A673 (cell line): ENCODE measurements around the gene HEMGN. TPM values are rescaled to one million over a fixed set of nuclear protein-coding genes. Genes with fewer than 3 reads are reported as not detected.

ENCODE experiments used
- BruUV-seq: library from RNA; stranded (reverse); fragments of 400-500 nt; replicated peaks from 2 replicates; lab custom pipeline; 2021; lab: Mats Ljungman, UMichigan
- CTCF ChIA-PET: fragments of 300-600 bp; sonication (Branson Sonifier 250); formaldehyde crosslinking; loops from one replicate; lab custom pipeline; 2022; ENCODE audit warnings: antibody characterized with exemption; lab: Charles Lee
- POLR2A ChIA-PET: fragments of 300-600 bp; sonication (Branson Sonifier 250); formaldehyde crosslinking; loops from one replicate; lab custom pipeline; 2022; ENCODE audit warnings: antibody characterized with exemption; ENCODE audit not compliant: low non-redundant PET; lab: Charles Lee
- DNase-seq: peaks from one replicate; pipeline ENCODE4 v3.0.0-alpha.2; 2015; ENCODE audit warnings: low spot score
- H3K27ac ChIP-seq: fragments of 200-600 bp; sonication (generic); 2 replicates; pipeline ENCODE4 v1.5.1; 2016; ENCODE audit warnings: mixed run types, low read depth, mild to moderate bottlenecking, mixed read lengths, antibody characterized with exemption, low read length; ENCODE audit not compliant: poor library complexity, severe bottlenecking
- H3K27me3 ChIP-seq: fragments of 200-600 bp; sonication (generic); replicated peaks from 2 replicates; pipeline ENCODE4 v1.6.1; 2017; ENCODE audit warnings: mixed run types, low read depth, mild to moderate bottlenecking, mixed read lengths, antibody characterized with exemption, low read length; ENCODE audit not compliant: insufficient read depth, poor library complexity
- H3K36me3 ChIP-seq: fragments of 200-600 bp; sonication (generic); 2 replicates; pipeline ENCODE4 v1.6.1; 2016; ENCODE audit warnings: mixed run types, mild to moderate bottlenecking, mixed read lengths, antibody characterized with exemption, low read length; ENCODE audit not compliant: insufficient read depth, poor library complexity, severe bottlenecking
- H3K4me1 ChIP-seq: fragments of 200-600 bp; sonication (generic); 2 replicates; pipeline ENCODE4 v1.6.1; 2017; ENCODE audit warnings: mixed run types, mild to moderate bottlenecking, mixed read lengths, antibody characterized with exemption, low read length; ENCODE audit not compliant: insufficient read depth, poor library complexity, severe bottlenecking
- H3K4me3 ChIP-seq: fragments of 200-600 bp; sonication (generic); 2 replicates; pipeline ENCODE4 v1.5.1; 2016; ENCODE audit warnings: low read depth, mixed run types, mild to moderate bottlenecking, mixed read lengths, low read length; ENCODE audit not compliant: poor library complexity, severe bottlenecking
- H3K9me3 ChIP-seq: fragments of 200-600 bp; sonication (generic); 2 replicates; pipeline ENCODE4 v1.6.1; 2016; ENCODE audit warnings: mixed run types, low read depth, mild to moderate bottlenecking, mixed read lengths, antibody characterized with exemption, low read length; ENCODE audit not compliant: poor library complexity, severe bottlenecking
- CTCF ChIP-seq: fragments of 300-800, 200-600 bp; sonication (generic); conservative IDR thresholded peaks from 2 replicates; pipeline ENCODE4 v1.5.1; 2017; ENCODE audit warnings: low read depth, mild to moderate bottlenecking, antibody characterized with exemption, low read length, moderate library complexity, mixed read lengths
- EZH2 ChIP-seq: fragments of 200-600 bp; sonication (generic); IDR thresholded peaks from 2 replicates; pipeline ENCODE4 v1.6.1; 2017; ENCODE audit warnings: borderline replicate concordance, low read depth, mild to moderate bottlenecking, mixed read lengths, antibody characterized with exemption, low read length; ENCODE audit not compliant: poor library complexity, severe bottlenecking
- intact Hi-C: fragments of 100-400 bp; cut with micrococcal nuclease; formaldehyde crosslinking; loops from one replicate; pipeline ENCODE4 v1.10.0; 2022; ENCODE audit not compliant: unreplicated experiment
- total RNA-seq: library from RNA; stranded (reverse); gene quantifications from 2 replicates; pipeline ENCODE4 v1.2.3, GENCODE V29; 2021

The HEMGN gene
- total RNA-seq, 1 experiment from 2014 or later = not detected

- Histone ChIP-seq H3K36me3 (peaks cover 3% of the 10 kb centered on the region), H3K27me3 (no peaks in the 10 kb centered on the region), H3K4me1 (no peaks in the 10 kb centered on the region), H3K4me3 (no peak overlapping the region), H3K9me3 (no peaks in the 10 kb centered on the region), H3K27ac (no peak overlapping the region)
- no peak for DNase-seq
- no TSS peak for BruUV-seq
- intact Hi-C loops = no loop called here
- CTCF ChIA-PET = no interaction called here
- TF ChIP-seq EZH2 (no peak), CTCF (no peak)
- POLR2A ChIA-PET = no interaction called here
These were observed 32.7 kb downstream of the HEMGN start for GRCh38 chr9:97905228-97905627.

GRCh38 chr9:97904725-97905124 lies 33.2 kb downstream of the HEMGN start:
- Histone ChIP-seq H3K27me3 (no peaks in the 10 kb centered on the region), H3K4me3 (no peak overlapping the region), H3K4me1 (no peaks in the 10 kb centered on the region), H3K27ac (no peak overlapping the region), H3K9me3 (no peaks in the 10 kb centered on the region), H3K36me3 (no peaks in the 10 kb centered on the region)
- no TSS peak for BruUV-seq
- CTCF ChIA-PET = no interaction called here
- TF ChIP-seq EZH2 = no peak
- no peak for TF ChIP-seq CTCF
- DNase-seq = no peak
- POLR2A ChIA-PET = no interaction called here
- intact Hi-C loops = no loop called here

- H3K4me3 ChIP-seq = no peak overlapping the region
- no peaks in the 10 kb centered on the region for H3K9me3 ChIP-seq
- CTCF ChIA-PET = no interaction called here
- TF ChIP-seq CTCF (no peak), EZH2 (no peak)
- no peaks in the 10 kb centered on the region for H3K27me3 ChIP-seq
- DNase-seq = no peak
- no peaks in the 10 kb centered on the region for H3K4me1 ChIP-seq
- intact Hi-C loops = no loop called here
- no TSS peak for BruUV-seq
- POLR2A ChIA-PET = interaction anchor here (0.5 kb wide), 1 partner anchor 354 kb away, joined by 7 read pairs; no protein-coding TSS in a partner anchor
- H3K27ac ChIP-seq = no peak overlapping the region
- no peaks in the 10 kb centered on the region for H3K36me3 ChIP-seq
These were observed 34.8 kb downstream of the HEMGN start for GRCh38 chr9:97903177-97903576.
